Adrenal gland (tissue), 12 donors: ENCODE results near the gene C21orf58. TPM values are rescaled to one million over a fixed set of nuclear protein-coding genes. Genes with fewer than 3 reads are reported as not detected.

Source experiments
- DNase-seq, 7 donors: peaks; one replicate each; pipeline ENCODE4 v3.0.0-alpha.2; 2019 to 2020
- H3K27ac ChIP-seq, 5 donors: fragments of 200-600 bp; sonication (generic) in 4 of 5; 1 replicate in 3 of 5; 2 replicates in 2 of 5; pipeline versions ENCODE4 v1.5.1 to v1.8.0; 2016 to 2020; ENCODE audit warnings: mild to moderate bottlenecking in 1 of 5
- H3K27me3 ChIP-seq: fragments of 200-600 bp; 2 replicates; pipeline ENCODE4 v1.8.0; 2021
- H3K36me3 ChIP-seq, 2 donors: fragments of 200-600 bp; replicated peaks in 1 of 2; 1 replicate in 1 of 2; 2 replicates in 1 of 2; pipeline versions ENCODE4 v1.5.1 to v1.8.0; 2018 to 2022
- H3K4me1 ChIP-seq, 2 donors: fragments of 200-600 bp; replicated peaks in 1 of 2; 1 replicate in 1 of 2; 2 replicates in 1 of 2; pipeline versions ENCODE4 v1.5.1 to v1.8.0; 2018 to 2021
- H3K4me3 ChIP-seq, 4 donors: fragments of 200-600 bp; sonication (generic) in 3 of 4; one replicate each; pipeline ENCODE4 v1.5.1; 2016 to 2018
- H3K9me3 ChIP-seq, 3 donors: fragments of 200-600 bp; sonication (generic) in 1 of 3; replicated peaks in 1 of 3; 1 replicate in 2 of 3; 2 replicates in 1 of 3; pipeline versions ENCODE4 v1.5.1 to v1.8.0; 2016 to 2021
- POLR2A ChIP-seq, 2 donors: fragments of 450-650 bp; IDR thresholded peaks; one replicate each; pipeline ENCODE4 v1.6.1; 2017; ENCODE audit warnings: antibody characterized with exemption in 2 of 2, mild to moderate bottlenecking in 2 of 2, moderate library complexity in 1 of 2
- whole genome bisulfite sequencing, 4 donors: extraction: QIAGEN DNeasy Blood & Tissue Kit in 2 of 4; methylation state at CpG; one replicate each; pipeline versions ENCODE4 v1.1.5 to v1.1.7; 2013 to 2017; 5-methylcytosine and 5-hydroxymethylcytosine counted together
- intact Hi-C, 2 donors: fragments of 100-400 bp; cut with DNase I; formaldehyde crosslinking; loops; one replicate each; pipeline versions ENCODE4 v1.14.1 to v1.15.0; 2022 to 2023
- polyA plus RNA-seq, 3 donors: library from polyadenylated mRNA; stranded (reverse); fragments of 200-250 nt in 2 of 3; fragments of 350-450 nt in 1 of 3; fragmentation: Illumina TruSeq in 1 of 3; extraction: RNeasy Lipid Tissue Mini Kit (QIAGEN cat#74804) in 1 of 3; gene quantifications; one replicate each; pipeline ENCODE4 v1.2.3, GENCODE V29; 2013 to 2014
- total RNA-seq, 9 donors: library from RNA; depleted of rRNA in 4 of 9; stranded (reverse); fragments of >200 nt in 4 of 9; fragments of 120-200 nt in 1 of 9; fragmentation: NEBNext Ultra II Directional in 1 of 9; extraction: Animal tissue kit (Norgen Biotek cat#: 25700) in 1 of 9; gene quantifications; one replicate each; pipeline versions ENCODE4 v1.1.0 to v1.2.4, GENCODE V29; 2013 to 2023
- TF ChIP-seq, protein P1 (sequence below), 6 experiments: fragments of 450-650 bp in 4 of 6; fragments of 200-600 bp in 2 of 6; sonication (generic) in 1 of 6; IDR thresholded peaks; 1 replicate in 5 of 6; 2 replicates in 1 of 6; pipeline versions ENCODE4 v1.5.1 to v1.8.0; 2016 to 2021; ENCODE audit warnings: antibody characterized with exemption in 6 of 6, mild to moderate bottlenecking in 2 of 6, moderate library complexity in 1 of 6
- donor health status: healthy with polysubstance abuse.
- donor health status: Bipolar disorder and iron deficiency.
- donor health status: DM: yes; HTN: yes; CAD: no.
- donor health status: DM: no; HTN: no; CAD: no.
- donor health status: DM: no; HTN: no; CAD: no.
- donor health status: DM: yes; HTN: yes; CAD: no.

Gene C21orf58
- total and polyA plus RNA-seq, 12 donors = 0.46 to 15.0 (median 2.3) TPM

DNA sequence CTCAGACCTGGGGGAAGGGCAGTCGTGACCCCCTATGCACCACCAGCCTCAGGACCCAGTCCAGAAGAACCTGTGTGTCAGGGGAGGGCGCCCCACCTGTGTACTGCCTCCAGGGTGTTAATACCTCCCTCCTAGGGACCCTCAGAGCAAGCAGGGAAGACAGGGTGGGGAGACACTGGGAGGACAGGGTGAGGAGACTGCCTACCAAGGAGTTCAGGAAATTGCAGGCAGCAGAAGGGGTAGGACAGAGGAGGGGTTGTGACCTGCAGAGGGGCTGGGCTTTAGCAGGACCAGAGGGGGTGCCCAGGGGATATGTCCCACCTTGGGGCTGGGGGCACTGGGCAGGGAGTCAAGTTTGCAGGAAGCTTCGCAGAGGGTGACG lies 5.2 kb downstream of the C21orf58 start:
- no peak for TF ChIP-seq POLR2A (IDR thresholded peaks at IDR 0.05)
- TF ChIP-seq, protein P1, sequence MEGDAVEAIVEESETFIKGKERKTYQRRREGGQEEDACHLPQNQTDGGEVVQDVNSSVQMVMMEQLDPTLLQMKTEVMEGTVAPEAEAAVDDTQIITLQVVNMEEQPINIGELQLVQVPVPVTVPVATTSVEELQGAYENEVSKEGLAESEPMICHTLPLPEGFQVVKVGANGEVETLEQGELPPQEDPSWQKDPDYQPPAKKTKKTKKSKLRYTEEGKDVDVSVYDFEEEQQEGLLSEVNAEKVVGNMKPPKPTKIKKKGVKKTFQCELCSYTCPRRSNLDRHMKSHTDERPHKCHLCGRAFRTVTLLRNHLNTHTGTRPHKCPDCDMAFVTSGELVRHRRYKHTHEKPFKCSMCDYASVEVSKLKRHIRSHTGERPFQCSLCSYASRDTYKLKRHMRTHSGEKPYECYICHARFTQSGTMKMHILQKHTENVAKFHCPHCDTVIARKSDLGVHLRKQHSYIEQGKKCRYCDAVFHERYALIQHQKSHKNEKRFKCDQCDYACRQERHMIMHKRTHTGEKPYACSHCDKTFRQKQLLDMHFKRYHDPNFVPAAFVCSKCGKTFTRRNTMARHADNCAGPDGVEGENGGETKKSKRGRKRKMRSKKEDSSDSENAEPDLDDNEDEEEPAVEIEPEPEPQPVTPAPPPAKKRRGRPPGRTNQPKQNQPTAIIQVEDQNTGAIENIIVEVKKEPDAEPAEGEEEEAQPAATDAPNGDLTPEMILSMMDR (IDR thresholded peaks at IDR 0.05) = no peak
- Histone ChIP-seq H3K9me3 (no peaks in the 10 kb centered on the region), H3K27me3 (no peaks in the 10 kb centered on the region), H3K36me3 (no peaks in the 10 kb centered on the region), H3K4me1 (peaks cover 10 to 15% of the 10 kb centered on the region in 2 donors), H3K27ac (no peak overlapping the region), H3K4me3 (no peak overlapping the region)
- WGBS, 4 donors = 72 to 91% (median 90%) methylated on average over 4 of the region's 4 CpGs
- intact Hi-C loops = no loop called here
- no peak for DNase-seq

GRCh38 chr21:46317710-46318463 lies 5.8 kb downstream of the C21orf58 start:
- DNase-seq = peak in 1 of 7 donors; percentile 83
- Histone ChIP-seq H3K36me3 (no peaks in the 10 kb centered on the region), H3K4me1 (peaks cover 6 to 9% of the 10 kb centered on the region in 2 donors), H3K27me3 (no peaks in the 10 kb centered on the region), H3K9me3 (no peaks in the 10 kb centered on the region), H3K4me3 (no peak overlapping the region), H3K27ac (no peak overlapping the region)
- intact Hi-C loops = no loop called here
- 85 to 92% (median 90%) methylated on average over 9 to 20 of the region's 20 CpGs; no CpG with 5 or more reads in 1 of the 4 donors for WGBS, 4 donors
- TF ChIP-seq, protein P1 (IDR thresholded peaks at IDR 0.05) = no peak
- no peak for TF ChIP-seq POLR2A (IDR thresholded peaks at IDR 0.05)

DNA sequence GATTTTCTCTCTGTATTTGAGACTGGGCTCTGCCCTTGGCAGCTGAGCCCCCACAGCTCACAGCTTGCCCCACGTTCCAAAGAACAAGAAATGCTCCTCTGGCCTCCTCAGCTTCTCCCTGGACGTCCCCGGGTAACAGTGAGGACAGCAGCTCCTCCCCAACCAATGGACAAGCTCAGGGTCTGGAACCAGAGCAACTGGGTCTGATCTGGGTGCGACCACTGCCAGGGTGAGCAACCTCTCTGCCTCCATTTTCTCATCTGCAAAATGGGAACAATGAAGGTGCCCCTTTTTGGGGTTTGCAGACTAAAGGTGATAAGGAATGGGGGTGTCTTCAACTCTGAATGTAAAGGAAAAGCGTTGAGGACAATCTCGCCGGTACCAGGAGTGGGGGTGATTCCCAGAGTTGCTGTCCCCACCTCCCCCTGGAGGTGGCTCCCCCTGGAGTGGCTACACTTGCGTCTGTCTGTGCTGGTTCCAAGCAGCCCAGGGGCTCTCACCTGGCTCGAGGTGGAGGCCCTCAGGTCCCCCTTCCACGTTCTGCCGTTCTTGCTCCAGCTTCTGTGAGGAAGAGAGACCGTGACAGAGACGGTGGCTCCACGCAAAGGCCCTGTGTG lies 6.9 kb downstream of the C21orf58 start:
- Histone ChIP-seq H3K36me3 (no peaks in the 10 kb centered on the region), H3K4me3 (no peak overlapping the region), H3K9me3 (no peaks in the 10 kb centered on the region), H3K27ac (no peak overlapping the region), H3K27me3 (no peaks in the 10 kb centered on the region), H3K4me1 (no peaks in the 10 kb centered on the region)
- TF ChIP-seq, protein P1 (IDR thresholded peaks at IDR 0.05) = no peak
- no peak for TF ChIP-seq POLR2A (IDR thresholded peaks at IDR 0.05)
- 93 to 97% (median 95%) methylated on average over 10 to 14 of the region's 14 CpGs for WGBS, 4 donors
- DNase-seq = no peak
- intact Hi-C loops = no loop called here

GRCh38 chr21:46314441-46315020 lies 9.1 kb downstream of the C21orf58 start:
- DNase-seq = no peak
- 94 to 97% (median 95%) methylated on average over 11 to 22 of the region's 22 CpGs for WGBS, 4 donors
- intact Hi-C loops = no loop called here
- TF ChIP-seq, protein P1 (IDR thresholded peaks at IDR 0.05) = no peak
- TF ChIP-seq POLR2A (IDR thresholded peaks at IDR 0.05) = no peak
- Histone ChIP-seq H3K27ac (no peak overlapping the region), H3K27me3 (no peaks in the 10 kb centered on the region), H3K36me3 (no peaks in the 10 kb centered on the region), H3K4me3 (no peak overlapping the region), H3K9me3 (no peaks in the 10 kb centered on the region), H3K4me1 (no peaks in the 10 kb centered on the region)
